Liver (tissue), 3 donors: ENCODE results near the gene PRKACA.

ENCODE experiments used
- GABPA ChIP-seq, 2 donors: IDR thresholded peaks in 1 of 2; conservative IDR thresholded peaks in 1 of 2; 2 replicates each; pipeline ENCODE4 v1.6.1; 2016; ENCODE audit warnings: antibody characterized with exemption in 2 of 2, mild to moderate bottlenecking in 1 of 2, moderate library complexity in 1 of 2
- JUND ChIP-seq, 2 donors: IDR thresholded peaks; 2 replicates each; pipeline ENCODE4 v1.6.1; 2016; ENCODE audit warnings: antibody characterized with exemption in 2 of 2
- RXRA ChIP-seq, 2 donors: IDR thresholded peaks; 2 replicates each; pipeline ENCODE4 v1.6.1; 2017 to 2018; ENCODE audit warnings: antibody characterized with exemption in 2 of 2, mild to moderate bottlenecking in 1 of 2
- SP1 ChIP-seq: IDR thresholded peaks from 2 replicates; pipeline ENCODE4 v1.6.1; 2018; ENCODE audit warnings: antibody characterized with exemption, mild to moderate bottlenecking
- YY1 ChIP-seq: IDR thresholded peaks from 2 replicates; pipeline ENCODE4 v1.6.1; 2016; ENCODE audit warnings: antibody characterized with exemption, mild to moderate bottlenecking
- TF ChIP-seq, protein P1 (sequence below): fragments of 150-350 bp; IDR thresholded peaks from 2 replicates; pipeline ENCODE4 v1.5.1; 2017; ENCODE audit warnings: improper control_type of control experiment, low read depth, low read length; ENCODE audit not compliant: missing input control
- TF ChIP-seq, protein P2 (sequence below): IDR thresholded peaks from 2 replicates; pipeline ENCODE4 v1.6.1; 2016; ENCODE audit warnings: antibody characterized with exemption
- donor health status: healthy.
- donor health status: healthy.

DNA sequence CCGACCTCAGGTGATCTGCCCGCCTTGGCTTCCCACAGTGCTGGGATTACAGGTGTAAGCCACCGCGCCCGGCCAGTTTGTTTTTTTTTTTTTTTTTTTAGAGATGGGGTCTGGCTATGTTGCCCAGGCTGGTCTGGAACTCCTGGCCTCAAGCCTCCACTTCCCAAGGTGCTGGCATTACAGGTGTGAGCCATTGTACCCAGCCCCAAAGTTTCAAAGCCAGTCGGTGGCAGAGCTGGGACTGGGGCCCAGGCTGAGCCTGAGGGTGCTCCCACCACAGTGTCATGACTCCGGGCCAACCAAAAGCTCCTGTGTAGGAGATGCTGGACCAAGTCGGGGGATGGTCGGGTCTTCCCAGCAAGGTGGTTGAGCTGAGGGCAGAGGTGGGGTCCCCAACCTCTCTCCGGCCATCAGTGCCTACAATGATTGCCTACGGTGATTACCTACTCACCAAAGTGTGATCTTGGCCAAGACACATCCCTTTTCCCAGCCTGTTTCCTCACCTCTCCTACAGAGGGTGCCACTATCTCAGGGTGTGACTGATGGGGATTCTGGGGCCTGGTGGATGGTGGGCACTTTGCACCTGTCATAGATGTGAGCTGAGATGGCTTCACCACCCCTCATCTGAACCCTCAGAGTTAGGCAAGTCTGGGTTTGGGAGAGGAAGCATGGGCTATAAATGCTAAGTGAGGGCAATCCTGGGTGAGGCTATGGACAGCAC, 21.1 kb downstream of the PRKACA start:
- TF ChIP-seq, protein P1, sequence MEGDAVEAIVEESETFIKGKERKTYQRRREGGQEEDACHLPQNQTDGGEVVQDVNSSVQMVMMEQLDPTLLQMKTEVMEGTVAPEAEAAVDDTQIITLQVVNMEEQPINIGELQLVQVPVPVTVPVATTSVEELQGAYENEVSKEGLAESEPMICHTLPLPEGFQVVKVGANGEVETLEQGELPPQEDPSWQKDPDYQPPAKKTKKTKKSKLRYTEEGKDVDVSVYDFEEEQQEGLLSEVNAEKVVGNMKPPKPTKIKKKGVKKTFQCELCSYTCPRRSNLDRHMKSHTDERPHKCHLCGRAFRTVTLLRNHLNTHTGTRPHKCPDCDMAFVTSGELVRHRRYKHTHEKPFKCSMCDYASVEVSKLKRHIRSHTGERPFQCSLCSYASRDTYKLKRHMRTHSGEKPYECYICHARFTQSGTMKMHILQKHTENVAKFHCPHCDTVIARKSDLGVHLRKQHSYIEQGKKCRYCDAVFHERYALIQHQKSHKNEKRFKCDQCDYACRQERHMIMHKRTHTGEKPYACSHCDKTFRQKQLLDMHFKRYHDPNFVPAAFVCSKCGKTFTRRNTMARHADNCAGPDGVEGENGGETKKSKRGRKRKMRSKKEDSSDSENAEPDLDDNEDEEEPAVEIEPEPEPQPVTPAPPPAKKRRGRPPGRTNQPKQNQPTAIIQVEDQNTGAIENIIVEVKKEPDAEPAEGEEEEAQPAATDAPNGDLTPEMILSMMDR: no peak
- TF ChIP-seq YY1 (no peak), SP1 (no peak), JUND (IDR thresholded peaks at IDR 0.05) (no peak), GABPA (IDR thresholded peaks at IDR 0.05 in 1 of 2, conservative IDR thresholded peaks at IDR 0.05 in 1 of 2) (no peak), RXRA (IDR thresholded peaks at IDR 0.05) (no peak)
- TF ChIP-seq, protein P2, sequence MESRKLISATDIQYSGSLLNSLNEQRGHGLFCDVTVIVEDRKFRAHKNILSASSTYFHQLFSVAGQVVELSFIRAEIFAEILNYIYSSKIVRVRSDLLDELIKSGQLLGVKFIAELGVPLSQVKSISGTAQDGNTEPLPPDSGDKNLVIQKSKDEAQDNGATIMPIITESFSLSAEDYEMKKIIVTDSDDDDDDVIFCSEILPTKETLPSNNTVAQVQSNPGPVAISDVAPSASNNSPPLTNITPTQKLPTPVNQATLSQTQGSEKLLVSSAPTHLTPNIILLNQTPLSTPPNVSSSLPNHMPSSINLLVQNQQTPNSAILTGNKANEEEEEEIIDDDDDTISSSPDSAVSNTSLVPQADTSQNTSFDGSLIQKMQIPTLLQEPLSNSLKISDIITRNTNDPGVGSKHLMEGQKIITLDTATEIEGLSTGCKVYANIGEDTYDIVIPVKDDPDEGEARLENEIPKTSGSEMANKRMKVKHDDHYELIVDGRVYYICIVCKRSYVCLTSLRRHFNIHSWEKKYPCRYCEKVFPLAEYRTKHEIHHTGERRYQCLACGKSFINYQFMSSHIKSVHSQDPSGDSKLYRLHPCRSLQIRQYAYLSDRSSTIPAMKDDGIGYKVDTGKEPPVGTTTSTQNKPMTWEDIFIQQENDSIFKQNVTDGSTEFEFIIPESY: no peak
